GM12878 (cell line): ENCODE data around the gene MSL3.

Experiments
- EZH2 ChIP-seq: IDR thresholded peaks from 2 replicates; pipeline ENCODE4 v1.6.1; 2012; ENCODE audit warnings: low read depth, mild to moderate bottlenecking, control low read depth, inconsistent platforms, low read length, borderline replicate concordance; ENCODE audit not compliant: control insufficient read depth
- PML ChIP-seq: IDR thresholded peaks from 2 replicates; pipeline ENCODE4 v1.6.1; 2012; ENCODE audit warnings: low read length, inconsistent platforms
- POLR2A ChIP-seq: IDR thresholded peaks from 2 replicates; pipeline ENCODE4 v1.6.1; 2011; ENCODE audit warnings: low read depth, mild to moderate bottlenecking, low read length
- POLR2AphosphoS2 ChIP-seq: IDR thresholded peaks from 2 replicates; pipeline ENCODE4 v1.6.1; 2011; ENCODE audit warnings: low read depth, mild to moderate bottlenecking, low read length, improper control_type of control experiment, moderate library complexity
- RAD21 ChIP-seq: IDR thresholded peaks from 2 replicates; pipeline ENCODE4 v1.6.1; 2011; ENCODE audit warnings: mild to moderate bottlenecking, low read depth, low read length, moderate library complexity; ENCODE audit not compliant: insufficient read depth
- TCF12 ChIP-seq: IDR thresholded peaks from 2 replicates; pipeline ENCODE4 v1.6.1; 2011; ENCODE audit warnings: low read depth, mild to moderate bottlenecking, low read length
- TF ChIP-seq, protein P1 (sequence below), 3 experiments: IDR thresholded peaks in 2 of 3; conservative IDR thresholded peaks in 1 of 3; 2 replicates each; pipeline ENCODE4 v1.5.1; 2011; ENCODE audit warnings: low read depth in 3 of 3, low read length in 3 of 3, mild to moderate bottlenecking in 3 of 3, control low read depth in 2 of 3, moderate library complexity in 2 of 3, inconsistent platforms in 1 of 3, mixed read lengths in 1 of 3; ENCODE audit not compliant: control insufficient read depth in 2 of 3, insufficient read depth in 1 of 3; ENCODE audit errors: extremely low read depth in 1 of 3

DNA sequence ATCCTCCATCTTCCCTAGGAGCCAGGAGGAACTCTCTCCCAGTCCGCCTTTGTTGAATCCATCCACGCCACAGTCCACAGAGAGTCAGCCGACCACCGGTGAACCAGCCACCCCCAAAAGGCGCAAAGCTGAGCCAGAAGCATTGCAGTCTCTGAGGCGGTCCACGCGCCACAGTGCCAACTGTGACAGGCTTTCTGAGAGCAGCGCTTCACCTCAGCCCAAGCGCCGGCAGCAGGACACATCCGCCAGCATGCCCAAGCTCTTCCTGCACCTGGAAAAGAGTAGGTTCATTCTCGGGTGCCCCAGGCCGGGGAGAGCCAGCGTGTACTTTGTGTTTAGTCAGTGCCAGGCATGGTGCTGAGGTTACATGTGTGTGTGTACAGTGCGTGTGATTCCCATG is 7.4 kb downstream of the MSL3 start:
- TF ChIP-seq EZH2 (no peak), POLR2A (no peak), POLR2AphosphoS2 (no peak), PML (no peak), RAD21 (no peak), TCF12 (no peak)
- TF ChIP-seq, protein P1, sequence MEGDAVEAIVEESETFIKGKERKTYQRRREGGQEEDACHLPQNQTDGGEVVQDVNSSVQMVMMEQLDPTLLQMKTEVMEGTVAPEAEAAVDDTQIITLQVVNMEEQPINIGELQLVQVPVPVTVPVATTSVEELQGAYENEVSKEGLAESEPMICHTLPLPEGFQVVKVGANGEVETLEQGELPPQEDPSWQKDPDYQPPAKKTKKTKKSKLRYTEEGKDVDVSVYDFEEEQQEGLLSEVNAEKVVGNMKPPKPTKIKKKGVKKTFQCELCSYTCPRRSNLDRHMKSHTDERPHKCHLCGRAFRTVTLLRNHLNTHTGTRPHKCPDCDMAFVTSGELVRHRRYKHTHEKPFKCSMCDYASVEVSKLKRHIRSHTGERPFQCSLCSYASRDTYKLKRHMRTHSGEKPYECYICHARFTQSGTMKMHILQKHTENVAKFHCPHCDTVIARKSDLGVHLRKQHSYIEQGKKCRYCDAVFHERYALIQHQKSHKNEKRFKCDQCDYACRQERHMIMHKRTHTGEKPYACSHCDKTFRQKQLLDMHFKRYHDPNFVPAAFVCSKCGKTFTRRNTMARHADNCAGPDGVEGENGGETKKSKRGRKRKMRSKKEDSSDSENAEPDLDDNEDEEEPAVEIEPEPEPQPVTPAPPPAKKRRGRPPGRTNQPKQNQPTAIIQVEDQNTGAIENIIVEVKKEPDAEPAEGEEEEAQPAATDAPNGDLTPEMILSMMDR (IDR thresholded peaks at IDR 0.05 in 2 of 3, conservative IDR thresholded peaks at IDR 0.05 in 1 of 3; ENCODE audit: control insufficient read depth in 2 of 3, extremely low read depth in 1 of 3, insufficient read depth in 1 of 3, low read depth in 3 of 3, low read length in 3 of 3): no peak
